ENCODE results near the gene P4HTM.
A peak's percentile ranks its signal among the peaks of the same experiment; 100 is the strongest.

Gene P4HTM

GRCh38 chr3:48989796-48990635 is at the start of gene P4HTM:
TSS of gene P4HTM (plus strand) at chr3:48990241. CDS start at chr3:48990257, 16 bp downstream.
- DNase-seq (ENCODE audit: extremely low read depth, low read depth): peak; percentile 82
- peak; percentile 19 for TF ChIP-seq CTCF (IDR thresholded peaks at IDR 0.05; ENCODE audit: low read depth, low read length, missing control alignments)
- peak within 1 kb of the TSS; percentile 81 for H3K4me3 ChIP-seq (replicated peaks; ENCODE audit: low read depth, low read length)

GRCh38 chr3:48945432-48945831 is 44.6 kb upstream of the P4HTM start:
- DNase-seq (ENCODE audit: extremely low read depth, low read depth): no peak
- H3K4me3 ChIP-seq (replicated peaks; ENCODE audit: low read depth, low read length): no peak overlapping the region
- TF ChIP-seq CTCF (IDR thresholded peaks at IDR 0.05; ENCODE audit: low read depth, low read length, missing control alignments): no peak

- H3K4me3 ChIP-seq (replicated peaks; ENCODE audit: low read depth, low read length): no peak overlapping the region
- TF ChIP-seq CTCF (IDR thresholded peaks at IDR 0.05; ENCODE audit: low read depth, low read length, missing control alignments): no peak
- no peak for DNase-seq (ENCODE audit: extremely low read depth, low read depth)
Measured at GRCh38 chr3:48945891-48946549, 44.0 kb upstream of the P4HTM start.

GRCh38 chr3:48949376-48949717 is 40.7 kb upstream of the P4HTM start:
- TF ChIP-seq CTCF (IDR thresholded peaks at IDR 0.05; ENCODE audit: low read depth, low read length, missing control alignments): no peak
- no peak overlapping the region for H3K4me3 ChIP-seq (replicated peaks; ENCODE audit: low read depth, low read length)
- DNase-seq (ENCODE audit: extremely low read depth, low read depth): no peak

- H3K4me3 ChIP-seq (replicated peaks; ENCODE audit: low read depth, low read length): no peak overlapping the region
- no peak for DNase-seq (ENCODE audit: extremely low read depth, low read depth)
- no peak for TF ChIP-seq CTCF (IDR thresholded peaks at IDR 0.05; ENCODE audit: low read depth, low read length, missing control alignments)
Measured at GRCh38 chr3:48950051-48950450, 40.0 kb upstream of the P4HTM start.

- TF ChIP-seq CTCF (IDR thresholded peaks at IDR 0.05; ENCODE audit: low read depth, low read length, missing control alignments): no peak
- no peak for DNase-seq (ENCODE audit: extremely low read depth, low read depth)
- no peak overlapping the region for H3K4me3 ChIP-seq (replicated peaks; ENCODE audit: low read depth, low read length)
Measured at GRCh38 chr3:48951764-48952163, 38.3 kb upstream of the P4HTM start.

Data from HFF-Myc (cell line).